ENCODE results near the gene BCL2L1.
"Not testable (repeated sequence)": the region's sequence is repeated elsewhere in the genome, so short reads cannot be mapped to it uniquely, and the experiment has no call there.

Gene BCL2L1

DNA sequence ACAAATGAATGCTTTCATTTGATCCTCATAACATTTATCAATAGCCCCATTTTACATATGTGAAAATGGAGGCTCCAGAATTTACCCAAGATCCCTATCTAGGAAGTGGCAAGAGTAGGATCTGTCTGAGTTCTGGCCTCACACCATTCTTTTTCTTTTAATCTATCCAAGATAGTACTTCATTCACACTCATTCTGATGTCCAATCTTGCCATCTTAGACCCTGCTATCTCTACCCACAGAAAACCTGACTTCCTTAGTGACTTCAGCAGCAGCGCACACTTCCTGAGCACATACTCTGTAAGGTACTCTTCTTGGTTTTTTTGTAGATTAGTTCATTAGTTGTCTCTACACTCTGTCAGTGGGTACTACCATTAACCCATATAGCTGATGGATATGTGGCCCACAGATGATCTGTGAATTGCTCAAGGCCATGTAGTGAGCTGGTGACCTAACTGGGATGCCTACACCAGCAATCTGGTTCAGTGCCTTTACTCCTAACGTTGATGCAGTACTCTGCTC is 48.7 kb downstream of the BCL2L1 start:
- DNase-seq, result no peak

DNA sequence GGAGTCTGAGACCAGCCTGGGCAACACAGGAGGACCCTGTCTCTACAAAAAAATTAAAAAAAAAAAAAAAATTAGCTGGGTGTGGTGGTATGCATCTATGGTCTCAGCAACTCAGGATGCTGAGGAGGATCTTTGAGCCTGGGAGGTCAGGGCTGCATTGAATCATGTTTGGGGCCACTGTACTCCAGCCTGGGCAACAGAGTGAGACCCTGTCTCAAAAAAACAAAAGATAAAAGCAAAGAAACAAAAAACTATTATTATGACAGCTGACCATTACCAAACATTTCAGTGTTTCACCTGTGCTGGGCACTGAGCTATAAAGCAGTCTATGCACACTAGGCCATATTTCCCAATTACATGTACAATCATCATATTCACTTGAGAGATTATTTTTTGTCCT is 49.2 kb downstream of the BCL2L1 start:
- DNase-seq, result no peak

DNA sequence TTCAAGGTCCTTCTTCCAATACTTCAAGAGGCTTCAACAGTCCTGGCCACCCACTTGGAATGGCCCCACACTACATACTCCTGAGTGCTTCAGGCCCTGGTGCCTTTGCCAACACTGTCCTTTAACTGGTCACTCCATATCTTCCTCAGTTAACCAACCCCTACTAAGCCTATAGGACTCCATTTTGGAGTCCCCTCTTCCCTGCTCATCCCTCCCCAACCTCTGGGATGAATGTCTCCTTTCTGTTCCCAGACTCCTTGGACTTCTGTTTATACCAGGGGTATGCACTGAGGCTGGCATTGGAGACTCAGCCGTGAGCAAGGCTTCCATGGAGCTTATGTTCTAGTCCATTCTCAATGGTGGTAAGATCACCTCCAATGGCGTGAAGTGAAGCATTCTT is 51.3 kb downstream of the BCL2L1 start:
- DNase-seq, result no peak

DNA sequence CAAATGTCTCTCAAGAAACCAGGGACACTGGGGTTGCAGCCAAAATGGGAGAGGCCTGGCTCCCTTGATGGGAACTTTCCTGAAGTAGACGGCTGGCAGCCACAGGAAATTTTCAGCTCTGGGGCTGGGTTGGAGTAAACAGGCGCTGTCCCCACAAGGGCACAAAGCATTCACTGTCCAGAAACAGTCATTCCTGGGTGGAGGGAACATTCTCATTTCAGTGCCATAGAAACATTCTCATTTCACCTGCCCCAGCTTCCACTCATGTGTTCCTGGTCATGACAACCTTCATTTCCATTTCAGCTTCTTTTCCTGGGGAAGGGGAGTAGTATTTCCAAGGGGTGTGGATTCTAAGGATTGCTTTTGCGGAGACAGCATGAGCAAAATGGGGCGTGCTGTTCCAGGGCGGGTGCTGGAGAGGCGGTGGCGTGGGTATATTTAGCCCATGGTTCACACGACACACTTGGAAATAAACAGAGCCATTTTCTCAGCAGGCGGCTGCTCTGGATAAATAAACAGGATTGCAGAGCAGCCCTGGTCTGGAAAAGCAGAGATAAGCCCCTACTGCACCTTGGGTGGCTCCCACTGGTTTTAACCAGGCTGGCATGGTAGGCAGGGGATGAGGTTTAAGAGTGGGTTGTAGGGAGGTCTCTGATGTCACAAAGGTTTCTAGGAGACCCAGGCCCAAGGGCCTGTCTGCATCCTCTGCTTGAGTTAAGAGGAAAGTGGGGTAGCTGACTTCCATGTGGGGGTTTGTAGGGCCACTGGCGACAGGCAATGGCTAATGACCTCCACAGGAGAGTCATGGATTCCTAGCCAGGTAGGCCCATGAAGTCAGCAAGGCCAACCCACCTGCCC is 52.1 kb downstream of the BCL2L1 start:
- DNase-seq, result peak; percentile 88

DNA sequence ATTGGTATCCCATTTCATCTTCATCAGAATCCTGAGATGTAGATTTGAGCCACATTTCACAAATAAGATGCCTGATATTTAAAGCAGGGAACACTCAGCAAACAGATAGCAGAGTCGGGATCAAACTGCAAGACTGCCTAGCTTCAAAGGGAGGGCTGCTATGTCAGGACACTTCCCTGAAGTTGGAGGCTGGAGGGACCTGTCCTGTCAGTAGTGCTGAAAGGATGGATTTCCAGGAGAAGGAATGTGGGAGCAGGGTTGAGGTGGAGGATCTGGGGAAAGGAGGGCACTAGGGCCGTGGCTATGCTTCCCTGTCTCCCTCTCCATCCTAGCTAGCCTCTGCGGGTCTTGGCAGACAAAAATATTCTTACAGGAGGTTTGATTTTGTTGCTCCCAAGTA is 52.8 kb downstream of the BCL2L1 start:
- no peak for DNase-seq

DNA sequence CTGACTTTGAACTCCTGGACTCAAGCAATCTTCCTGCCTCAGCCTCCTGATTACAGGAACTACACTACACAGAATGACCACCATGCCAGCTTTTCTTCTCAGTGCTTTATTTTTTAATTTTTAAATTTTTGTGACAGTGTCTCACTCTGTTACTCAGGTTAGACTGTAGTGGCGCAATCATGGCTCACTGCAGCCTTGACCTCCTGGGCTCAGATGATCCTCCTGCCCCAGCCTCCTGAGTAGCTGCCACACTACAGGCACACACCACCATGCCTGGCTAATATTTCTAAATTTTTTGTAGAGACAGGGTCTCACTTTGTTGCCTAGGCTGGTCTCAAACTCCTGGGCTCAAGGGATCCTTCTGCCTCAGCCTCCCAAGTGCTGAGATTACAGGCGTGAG is 53.7 kb downstream of the BCL2L1 start:
- not testable (repeated sequence) for DNase-seq

DNA sequence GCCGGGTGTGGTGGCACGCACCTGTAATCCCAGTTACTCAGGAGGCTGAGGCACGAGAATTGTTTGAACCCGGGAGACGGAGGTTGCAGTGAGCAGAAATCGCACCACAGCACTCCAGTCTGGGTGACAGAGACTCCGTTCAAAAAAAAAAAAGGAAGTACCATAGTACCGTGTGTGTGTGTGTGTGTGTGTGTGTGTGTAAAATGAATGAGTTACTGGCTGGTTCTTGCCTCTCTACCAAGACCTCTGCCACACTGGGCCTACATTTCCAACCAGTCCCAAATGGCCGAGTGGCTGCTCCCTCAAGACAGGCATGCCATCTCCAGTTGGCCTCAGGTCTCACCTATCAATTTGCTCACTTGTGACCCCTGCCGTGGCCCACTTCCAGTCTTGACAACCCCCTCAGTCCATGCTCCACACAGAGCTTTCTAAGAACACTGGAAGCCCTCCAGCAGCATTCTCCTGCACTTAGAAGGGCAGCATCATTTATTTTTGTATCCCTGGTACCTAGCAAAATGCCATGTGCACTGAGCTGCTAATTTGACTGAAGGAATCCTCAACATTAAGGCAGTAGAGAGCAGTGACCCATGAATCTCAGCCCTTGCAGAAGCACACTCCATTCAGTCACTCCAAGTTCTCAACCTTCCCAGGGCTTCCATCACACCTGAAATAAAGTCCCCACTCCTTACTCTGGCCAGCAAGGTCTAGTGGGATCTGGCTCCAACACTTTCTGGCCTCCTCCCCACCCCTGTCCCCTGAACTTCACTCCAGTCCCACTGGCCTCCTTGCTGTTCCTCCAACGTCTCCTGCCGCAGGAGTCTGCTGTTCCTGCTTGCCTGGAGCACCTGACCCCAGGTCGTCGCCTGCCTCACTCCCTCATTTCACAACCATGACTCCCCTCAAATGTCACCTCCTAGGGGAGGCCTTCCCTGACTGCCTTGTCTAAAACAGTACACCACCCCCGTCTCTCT is 55.1 kb downstream of the BCL2L1 start:
- DNase-seq, result no peak

DNA sequence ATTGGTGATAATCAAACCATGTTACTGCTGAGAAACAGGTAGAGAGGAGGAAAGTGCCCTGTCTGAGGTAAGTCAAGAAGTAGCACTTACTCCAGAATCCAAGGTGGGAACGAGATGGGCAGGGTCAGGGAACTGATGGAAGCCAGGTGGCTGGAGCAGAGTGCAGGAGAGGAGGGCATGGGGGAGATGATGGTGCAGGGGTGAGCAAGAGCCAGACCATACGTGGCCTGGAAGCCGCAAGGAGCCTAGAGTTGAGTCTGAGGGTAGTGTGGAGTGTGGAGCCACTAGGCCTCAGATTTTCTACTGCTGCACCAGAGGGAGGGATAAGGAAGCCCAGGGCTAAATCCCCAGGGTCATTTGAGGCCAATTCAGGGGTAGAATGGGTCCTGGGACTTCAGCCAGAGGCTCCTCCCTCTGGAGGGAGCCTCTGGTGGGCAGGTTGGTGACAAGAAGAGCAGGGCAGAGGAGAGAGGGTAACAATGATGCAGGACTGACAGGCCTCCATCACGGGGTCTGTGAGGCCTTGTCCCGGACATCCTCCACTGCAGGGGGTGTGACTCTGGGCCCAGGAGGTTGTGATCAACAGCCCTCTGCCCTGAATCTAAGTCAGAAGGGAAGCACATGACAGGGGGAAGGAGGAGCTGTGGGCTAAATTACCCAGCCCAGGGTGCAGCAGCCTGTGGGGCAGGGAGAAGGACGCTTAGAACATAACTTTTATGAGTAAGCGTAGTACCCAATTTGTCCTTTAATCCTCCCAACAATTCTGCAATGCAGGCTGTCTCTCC is 56.2 kb downstream of the BCL2L1 start:
- DNase-seq, result no peak

DNA sequence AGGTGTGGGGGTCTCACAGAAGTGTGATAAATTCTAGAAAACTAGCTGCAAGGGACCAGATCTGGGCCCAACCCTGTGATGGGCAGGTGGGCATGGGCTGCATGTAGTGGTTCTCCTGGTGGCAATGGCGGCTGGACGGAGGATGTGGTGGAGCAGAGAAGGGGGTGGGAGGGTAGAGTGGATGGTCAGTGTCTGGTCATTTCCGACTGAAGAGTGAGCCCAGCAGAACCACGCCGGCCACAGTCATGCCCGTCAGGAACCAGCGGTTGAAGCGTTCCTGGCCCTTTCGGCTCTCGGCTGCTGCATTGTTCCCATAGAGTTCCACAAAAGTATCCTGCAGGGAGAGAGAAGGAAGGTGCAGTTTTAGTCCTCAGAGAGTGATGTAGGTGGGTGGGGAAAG is 56.9 kb downstream of the BCL2L1 start:
- DNase-seq, result no peak

DNA sequence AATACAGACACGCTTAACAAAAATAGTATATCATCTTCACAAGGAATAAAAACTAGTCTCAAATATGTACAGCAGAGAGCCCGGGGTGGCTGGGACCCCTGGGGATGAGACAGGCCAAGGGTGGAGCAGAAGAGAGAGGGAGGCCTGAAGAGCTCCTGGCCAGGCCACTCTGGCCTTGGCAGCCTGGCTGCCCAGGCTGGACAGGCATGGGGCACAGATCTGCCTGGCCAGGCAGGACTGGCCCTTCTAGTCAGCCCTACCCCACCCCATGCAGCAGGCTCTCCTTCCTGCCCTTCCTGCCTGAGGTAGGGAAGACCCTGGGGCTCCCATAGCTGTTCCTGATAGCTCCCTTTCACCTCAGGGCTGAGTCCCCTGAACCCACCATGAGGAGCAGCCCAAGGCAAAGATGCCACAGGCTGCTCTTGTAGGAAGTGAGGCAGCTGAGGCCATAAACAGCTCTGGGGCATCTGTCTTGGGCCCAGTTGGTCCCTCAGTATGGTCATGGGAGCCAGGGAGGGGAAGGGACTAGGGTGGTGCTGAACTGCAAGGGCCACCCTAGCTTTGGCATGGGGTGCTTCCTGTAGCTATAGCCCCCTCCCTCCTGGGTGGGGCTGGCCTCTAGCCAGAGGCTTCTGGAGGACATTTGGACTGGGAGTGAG is 57.8 kb downstream of the BCL2L1 start:
- DNase-seq, result no peak

DNA sequence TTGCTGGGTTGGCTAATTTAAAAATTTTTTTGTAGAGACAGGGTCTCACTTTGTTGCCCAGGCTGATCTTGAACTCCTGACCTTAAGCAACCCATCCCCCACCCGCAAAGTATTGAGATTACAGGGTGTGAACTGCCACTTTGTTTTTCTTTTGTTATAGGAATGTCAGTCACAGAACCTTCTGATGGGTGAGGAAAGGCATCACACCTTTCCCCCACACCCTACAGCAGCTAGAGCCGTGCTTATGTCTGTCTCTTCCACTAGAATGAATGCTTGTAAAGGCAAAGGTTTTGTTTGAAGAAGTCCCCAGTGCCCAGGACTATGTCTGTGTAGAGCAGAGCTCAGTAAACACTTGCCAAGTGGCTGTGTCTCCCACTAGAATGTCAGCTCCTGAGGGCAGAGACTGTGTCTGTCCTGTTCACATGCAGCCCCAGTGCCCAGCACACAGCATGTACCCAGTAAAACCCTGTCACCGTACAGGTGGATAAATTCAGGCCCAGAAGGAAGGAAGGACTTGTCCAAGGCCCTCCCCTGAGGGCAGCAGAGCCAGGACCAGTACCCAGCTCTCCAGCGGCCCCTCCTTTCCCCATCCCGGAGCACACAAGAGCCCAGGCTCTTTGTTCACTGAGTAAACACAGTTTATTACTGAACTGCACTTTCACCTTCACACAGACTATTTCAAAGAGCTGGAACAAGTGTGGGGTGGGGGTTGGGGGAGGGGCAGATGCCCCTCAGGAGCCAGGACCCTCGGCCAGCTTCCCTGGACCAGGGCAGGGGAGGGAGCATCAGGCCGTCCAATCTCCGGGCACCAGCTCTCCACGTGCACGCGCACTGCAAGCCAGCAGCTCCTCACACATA is 58.6 kb downstream of the BCL2L1 start:
- DNase-seq, result peak; percentile 31

DNA sequence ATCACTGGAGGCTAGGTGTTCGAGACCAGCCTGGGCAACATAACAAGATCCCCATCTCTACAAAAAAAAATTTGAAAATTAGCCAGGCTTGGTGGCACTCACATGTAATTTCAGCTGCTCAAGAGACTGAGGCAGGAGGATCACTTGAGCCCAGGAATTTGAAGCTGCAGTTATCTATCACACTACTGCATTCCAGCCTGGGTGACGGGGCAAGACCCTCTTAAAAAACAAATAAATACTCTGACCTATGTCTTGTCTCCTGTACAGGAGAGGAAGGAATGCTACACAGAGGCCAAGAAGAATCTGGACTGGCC is 59.2 kb downstream of the BCL2L1 start:
- DNase-seq, result no peak

DNA sequence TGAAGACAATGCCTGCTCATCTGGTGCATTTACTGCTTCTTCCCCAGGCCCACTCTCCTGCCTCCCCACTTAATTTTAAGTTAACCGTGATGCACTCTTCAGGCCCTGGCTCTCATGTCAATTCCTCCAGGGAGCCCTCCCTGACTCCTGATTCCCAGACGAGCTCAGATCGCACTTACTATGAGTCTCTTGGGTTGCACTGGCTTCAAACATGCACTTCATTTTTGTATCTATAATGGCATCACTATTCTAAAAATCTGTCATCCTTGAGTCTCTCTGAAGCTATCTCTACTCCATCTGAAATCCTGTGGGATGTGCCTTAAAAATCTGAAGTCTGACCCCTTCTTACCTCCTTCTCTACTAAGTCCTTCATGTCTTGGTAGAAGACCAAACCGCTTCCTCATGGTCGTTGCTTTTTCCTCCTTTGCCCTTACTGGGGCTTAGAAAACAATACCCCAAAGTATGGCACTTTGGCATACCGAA is 60.3 kb downstream of the BCL2L1 start:
- DNase-seq, result no peak

DNA sequence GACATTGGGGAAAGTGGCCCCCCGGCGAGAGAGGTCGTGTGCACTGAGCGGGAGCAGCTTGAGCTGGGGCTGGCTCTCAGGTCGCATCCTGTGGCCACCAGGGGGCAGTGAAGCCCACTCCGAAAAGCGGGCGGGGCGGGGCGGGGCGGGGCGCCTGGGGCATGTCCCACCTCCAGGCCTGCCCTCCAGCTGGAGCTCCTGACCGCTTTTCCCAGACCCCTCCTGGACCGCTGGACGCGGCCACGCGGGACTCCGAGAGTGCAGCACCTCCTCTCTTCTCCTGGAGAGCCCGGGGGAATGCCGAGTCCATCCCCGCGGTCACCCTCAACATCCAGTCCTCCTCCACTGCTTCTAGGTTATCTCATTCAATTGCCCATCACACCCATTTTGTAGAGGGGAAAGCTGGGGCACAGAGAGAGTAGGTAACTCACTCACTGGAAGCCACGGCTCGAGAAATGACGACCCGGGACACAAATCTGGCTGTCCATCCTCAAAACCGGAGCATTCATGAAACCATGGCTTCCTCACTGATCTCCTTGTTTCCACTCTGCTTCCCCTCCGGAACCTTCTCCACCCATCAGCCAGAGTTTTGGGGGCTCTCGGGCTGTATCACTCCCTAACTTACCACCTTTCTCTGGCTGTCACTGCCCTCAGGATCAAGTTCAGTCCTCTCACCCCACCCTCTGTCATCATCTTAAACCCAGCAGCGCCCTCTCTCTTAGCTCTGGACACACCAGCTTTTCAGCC is 60.9 kb downstream of the BCL2L1 start:
- DNase-seq, result peak; percentile 29

DNA sequence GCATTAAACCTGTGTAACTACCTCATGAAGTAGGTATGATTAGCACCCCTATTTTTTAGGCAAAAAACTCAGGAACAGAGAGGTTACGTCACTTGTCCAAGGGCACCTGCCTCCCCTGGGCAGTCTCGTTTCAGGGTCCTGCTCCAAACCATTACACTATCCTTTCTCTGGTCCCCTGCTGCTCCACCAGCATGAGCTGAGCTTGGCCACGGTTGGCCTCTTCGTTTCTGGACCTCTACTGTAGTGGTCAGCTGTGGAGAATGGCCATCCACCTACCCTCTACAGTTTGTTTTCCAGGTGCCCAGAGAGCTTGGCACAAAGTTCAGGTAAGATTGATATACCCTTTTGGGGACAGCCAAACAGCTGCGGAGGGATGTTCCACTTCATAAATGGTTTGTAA is 68.1 kb downstream of the BCL2L1 start:
- no peak for DNase-seq

DNA sequence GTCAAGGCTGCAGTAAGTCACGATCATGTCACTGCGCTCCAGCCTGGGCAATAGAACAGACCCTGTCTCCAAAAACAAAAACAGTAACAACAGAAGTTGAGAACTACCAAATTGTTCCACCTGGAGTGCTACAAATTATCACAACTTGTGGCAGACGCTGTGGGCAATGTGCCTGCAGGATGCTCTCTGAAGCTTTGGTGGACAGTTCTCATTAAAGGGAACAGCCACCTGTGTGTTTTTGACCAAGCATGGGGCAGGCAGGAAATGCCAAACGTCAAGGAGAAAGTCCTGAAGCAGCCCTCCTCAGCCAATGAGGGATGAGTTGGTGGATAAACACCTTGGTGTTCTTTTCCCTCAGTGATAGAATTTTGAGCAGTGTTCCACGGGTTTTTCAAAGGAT is 69.1 kb downstream of the BCL2L1 start:
- DNase-seq, result no peak

DNA sequence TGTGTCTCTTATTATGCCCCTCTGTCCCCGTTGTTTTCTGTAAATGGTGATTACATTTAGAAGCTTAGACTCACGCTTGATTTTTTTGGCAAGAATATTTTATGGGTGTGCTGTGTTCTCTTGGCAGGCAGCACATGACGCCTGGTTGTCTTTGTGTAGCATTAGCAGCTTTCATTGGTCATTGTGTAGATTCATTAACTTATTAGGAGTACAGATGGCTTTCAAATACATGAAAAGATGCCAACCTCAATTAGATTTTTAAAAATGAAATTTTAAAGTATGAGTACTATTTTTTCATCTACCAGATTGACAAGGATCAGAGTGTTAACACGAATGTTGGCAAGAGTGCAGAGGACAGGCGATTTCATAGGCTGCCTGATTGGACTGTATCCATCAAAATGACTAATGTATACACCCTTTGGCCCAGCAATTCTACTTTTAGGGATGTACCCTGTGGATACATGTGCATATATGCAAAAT is 69.7 kb downstream of the BCL2L1 start:
- no peak for DNase-seq

DNA sequence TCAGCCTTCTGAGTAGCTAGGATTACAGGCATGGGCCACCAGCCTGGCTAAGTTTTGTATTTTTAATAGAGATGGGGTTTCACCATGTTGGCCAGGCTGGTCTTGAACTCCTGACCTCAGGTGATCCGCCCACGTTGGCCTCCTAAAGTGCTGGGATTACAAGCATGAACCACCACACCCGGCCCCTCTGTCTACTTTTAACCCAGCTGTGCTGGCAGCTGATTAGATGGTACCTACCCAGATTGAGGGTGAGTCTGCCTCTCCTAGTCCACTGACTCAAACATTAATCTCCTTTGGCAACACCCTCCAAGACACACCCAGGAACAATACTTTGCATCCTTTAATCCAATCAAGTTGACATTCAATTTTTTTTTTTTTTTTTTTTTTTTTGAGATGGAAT is 74.6 kb downstream of the BCL2L1 start:
- not testable (repeated sequence) for DNase-seq

DNA sequence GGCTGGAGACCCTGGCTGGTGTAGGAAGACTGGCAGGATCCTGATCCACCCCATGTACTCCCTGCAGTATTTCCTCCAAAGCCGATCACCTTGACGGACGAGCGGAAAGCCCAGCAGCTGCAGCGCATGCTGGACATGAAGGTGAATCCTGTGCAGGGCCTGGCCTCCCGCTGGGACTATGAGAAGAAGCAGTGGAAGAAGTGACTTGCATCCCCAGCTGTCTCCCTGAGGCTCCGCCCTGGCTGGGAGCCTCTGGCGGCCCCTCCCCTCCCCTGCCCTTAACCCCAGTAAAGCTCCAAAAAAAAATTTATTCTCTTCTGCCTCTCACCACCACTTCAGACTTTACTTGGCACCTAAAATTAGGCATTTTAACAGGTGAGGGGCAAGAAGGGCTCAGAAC is 78.0 kb downstream of the BCL2L1 start:
- no peak for DNase-seq

DNA sequence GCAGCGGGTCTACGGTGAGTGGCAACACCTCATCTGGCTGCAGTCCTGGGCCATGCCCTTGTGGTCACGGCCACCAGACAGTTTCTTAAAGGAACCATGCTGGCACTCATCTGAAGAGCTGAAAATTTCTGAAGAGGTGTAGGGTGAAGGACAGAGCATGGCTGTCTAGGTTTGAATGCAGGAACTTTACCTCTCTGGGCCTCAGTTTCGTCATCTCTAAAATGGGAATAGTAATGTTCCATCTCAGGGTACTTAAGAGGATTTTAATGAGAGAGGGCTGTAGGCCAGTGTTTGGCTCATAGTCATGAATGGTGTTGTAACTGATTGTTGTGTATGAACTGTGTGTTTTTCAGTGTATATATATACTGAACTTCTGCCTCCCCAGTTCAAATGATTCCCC is 79.1 kb downstream of the BCL2L1 start:
- DNase-seq, result no peak
